ENCODE measurements around the gene ITPRIPL1. TPM values are rescaled to one million over a fixed set of nuclear protein-coding genes. Genes with fewer than 3 reads are reported as not detected.
A peak's percentile ranks its signal among the peaks of the same experiment; 100 is the strongest.
"Not testable (repeated sequence)": the region's sequence is repeated elsewhere in the genome, so short reads cannot be mapped to it uniquely, and the experiment has no call there.

The ITPRIPL1 gene, protein sequence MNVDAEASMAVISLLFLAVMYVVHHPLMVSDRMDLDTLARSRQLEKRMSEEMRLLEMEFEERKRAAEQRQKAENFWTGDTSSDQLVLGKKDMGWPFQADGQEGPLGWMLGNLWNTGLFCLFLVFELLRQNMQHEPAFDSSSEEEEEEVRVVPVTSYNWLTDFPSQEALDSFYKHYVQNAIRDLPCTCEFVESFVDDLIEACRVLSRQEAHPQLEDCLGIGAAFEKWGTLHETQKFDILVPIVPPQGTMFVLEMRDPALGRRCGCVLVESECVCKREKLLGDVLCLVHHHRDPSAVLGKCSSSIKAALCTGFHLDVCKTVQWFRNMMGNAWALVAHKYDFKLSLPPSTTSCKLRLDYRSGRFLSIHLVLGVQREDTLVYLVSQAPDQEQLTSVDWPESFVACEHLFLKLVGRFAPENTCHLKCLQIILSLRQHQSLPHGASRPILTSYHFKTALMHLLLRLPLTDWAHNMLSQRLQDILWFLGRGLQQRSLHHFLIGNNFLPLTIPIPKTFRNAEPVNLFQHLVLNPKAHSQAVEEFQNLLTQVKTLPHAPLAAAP
- 0.29 TPM in 1 of 2 replicates, not detected in the other for total RNA-seq
- polyA plus RNA-seq (2012) = not detected

DNA sequence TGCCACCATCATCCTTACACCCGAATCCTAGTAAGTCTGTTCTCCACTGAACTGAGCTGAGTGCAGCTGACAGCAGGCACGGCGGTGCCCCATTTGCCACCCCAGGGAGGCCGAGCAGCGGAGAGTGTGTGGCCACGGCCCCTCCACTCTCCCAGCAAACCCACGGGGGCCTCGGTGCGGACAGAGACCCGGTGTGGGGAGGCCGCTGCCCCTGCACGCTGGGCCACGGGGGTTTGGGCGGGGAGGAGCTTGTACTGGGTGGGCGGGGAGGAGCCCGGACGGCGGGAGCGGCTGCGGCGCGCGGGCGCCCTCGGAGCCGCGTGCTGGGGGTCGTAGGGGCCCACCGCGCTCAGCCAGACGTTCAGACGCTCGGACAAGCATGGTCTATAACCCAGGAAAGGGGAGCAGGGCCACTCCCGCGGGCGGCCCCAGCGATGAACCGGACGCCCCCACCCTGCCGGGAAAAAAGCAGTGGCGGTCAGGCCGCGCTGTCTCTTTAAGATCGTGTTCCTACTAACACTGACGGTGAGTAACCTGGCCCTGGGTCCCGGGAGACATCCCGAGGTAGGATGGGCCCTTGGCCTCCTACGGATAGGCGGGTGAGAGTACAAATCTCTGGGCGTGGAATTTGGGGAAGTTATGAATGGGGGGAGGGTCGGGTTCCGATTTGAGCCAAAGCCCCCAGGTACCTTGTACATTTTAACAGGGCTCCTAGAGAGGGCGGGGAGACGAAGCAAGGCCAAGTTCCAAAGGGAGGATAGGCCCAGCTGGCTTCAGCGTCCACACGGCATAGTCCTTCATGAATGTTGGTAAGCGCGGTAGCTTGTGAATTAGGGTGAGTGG lies at the start of gene ITPRIPL1:
Gene ITPRIPL1 (plus strand): TSS at position 277 of the 843 bp plus-strand sequence. CDS start 523 bp downstream, at position 800.
- DNase-seq (ENCODE audit: low read depth) = no peak

- no peak for DNase-seq (ENCODE audit: low read depth)
Measured at GRCh38 chr2:96276787-96277499, 48.2 kb upstream of the ITPRIPL1 start.

- DNase-seq (ENCODE audit: low read depth) = no peak
Measured at GRCh38 chr2:96287273-96287856, 37.8 kb upstream of the ITPRIPL1 start.

- DNase-seq (ENCODE audit: low read depth) = no peak
Measured at GRCh38 chr2:96291751-96292150, 33.4 kb upstream of the ITPRIPL1 start.

- DNase-seq (ENCODE audit: low read depth) = not testable (repeated sequence)
Measured at GRCh38 chr2:96294271-96294670, 30.8 kb upstream of the ITPRIPL1 start.

- no peak for DNase-seq (ENCODE audit: low read depth)
Measured at GRCh38 chr2:96296925-96297324, 28.2 kb upstream of the ITPRIPL1 start.

- DNase-seq (ENCODE audit: low read depth) = no peak
Measured at GRCh38 chr2:96301865-96302264, 23.3 kb upstream of the ITPRIPL1 start.

- DNase-seq (ENCODE audit: low read depth) = no peak
Measured at GRCh38 chr2:96304606-96305005, 20.5 kb upstream of the ITPRIPL1 start.

- DNase-seq (ENCODE audit: low read depth) = peak; percentile 86
Measured at GRCh38 chr2:96305091-96305978, 19.8 kb upstream of the ITPRIPL1 start, which contains the start of gene SNRNP200. SNRNP200 (minus strand) TSS chr2:96305546; CDS start chr2:96305437, 109 bp downstream.

DNA sequence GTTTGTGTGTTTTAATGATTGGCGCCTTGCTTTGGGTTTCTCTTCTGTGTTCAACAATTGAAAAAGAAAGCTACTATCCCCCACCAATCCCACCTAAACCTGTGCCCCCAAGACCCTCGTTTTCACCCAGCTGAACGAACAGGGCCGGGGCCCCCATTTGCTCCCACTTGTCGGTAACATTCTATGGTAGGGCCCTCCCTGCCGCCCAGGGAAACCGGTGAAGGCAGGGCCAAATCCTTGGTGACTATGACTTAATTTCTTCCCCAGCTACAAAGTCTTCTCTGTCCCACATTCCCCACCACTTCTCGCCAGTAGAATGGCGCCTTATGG lies 19.2 kb upstream of the ITPRIPL1 start:
- no peak for DNase-seq (ENCODE audit: low read depth)

- peak; percentile 28 for DNase-seq (ENCODE audit: low read depth)
Measured at GRCh38 chr2:96306370-96306769, 18.7 kb upstream of the ITPRIPL1 start.

DNA sequence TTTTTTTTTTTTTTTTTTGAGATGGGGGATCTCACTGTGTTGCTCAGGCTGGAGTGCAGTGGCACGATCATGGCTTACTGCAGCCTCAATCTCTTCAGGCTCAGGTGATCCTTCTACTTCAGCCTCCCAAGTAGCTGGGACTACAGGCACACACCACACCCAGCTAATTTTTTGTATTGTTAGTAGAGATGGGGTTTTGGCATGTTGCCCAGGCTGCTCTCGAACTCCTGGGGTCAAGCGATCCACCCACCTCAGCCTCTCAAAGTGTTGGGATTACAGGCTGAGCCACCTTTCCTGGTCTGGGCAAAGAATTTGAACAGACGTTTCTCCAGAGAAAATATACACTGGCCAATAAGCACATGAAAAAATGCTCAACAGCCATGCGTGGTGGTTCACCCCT lies 16.9 kb upstream of the ITPRIPL1 start:
- no peak for DNase-seq (ENCODE audit: low read depth)

- DNase-seq (ENCODE audit: low read depth) = no peak
Measured at GRCh38 chr2:96315005-96315399, 10.1 kb upstream of the ITPRIPL1 start.

DNA sequence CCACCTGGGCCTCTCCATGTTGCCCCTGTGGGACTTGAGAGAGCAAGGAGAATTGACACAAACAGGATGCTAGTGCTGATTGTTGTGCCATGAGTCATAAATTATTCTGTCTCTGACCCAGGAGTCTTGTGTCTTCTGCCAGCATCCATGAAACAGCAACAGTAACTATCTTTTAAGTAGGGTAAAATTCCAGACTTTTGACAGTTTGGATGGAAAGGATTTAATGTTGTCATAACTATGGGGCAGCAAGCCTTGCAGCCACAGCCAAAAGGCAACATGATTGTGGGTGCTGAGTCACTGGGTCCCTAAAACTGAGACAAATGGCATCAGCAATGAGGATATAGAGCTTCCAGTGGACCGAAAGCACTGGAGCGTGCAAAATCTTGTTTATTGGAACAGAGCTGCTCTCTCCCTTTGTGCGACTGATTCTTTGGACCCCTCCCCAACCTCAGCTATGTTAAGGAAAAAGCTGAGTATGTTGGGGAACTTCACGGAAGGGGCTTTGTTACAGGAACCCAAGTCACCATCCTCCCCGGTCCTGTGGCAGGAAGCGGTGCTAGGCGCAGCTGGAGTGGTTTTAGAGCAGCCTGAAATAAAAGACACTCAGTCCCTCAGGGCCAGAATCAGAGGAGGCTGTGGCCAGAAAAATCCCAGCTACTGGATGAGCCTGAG lies 9.6 kb upstream of the ITPRIPL1 start:
- peak; percentile 80 for DNase-seq (ENCODE audit: low read depth)

GRCh38 chr2:96316999-96317398 lies 8.1 kb upstream of the ITPRIPL1 start:
- no peak for DNase-seq (ENCODE audit: low read depth)

DNA sequence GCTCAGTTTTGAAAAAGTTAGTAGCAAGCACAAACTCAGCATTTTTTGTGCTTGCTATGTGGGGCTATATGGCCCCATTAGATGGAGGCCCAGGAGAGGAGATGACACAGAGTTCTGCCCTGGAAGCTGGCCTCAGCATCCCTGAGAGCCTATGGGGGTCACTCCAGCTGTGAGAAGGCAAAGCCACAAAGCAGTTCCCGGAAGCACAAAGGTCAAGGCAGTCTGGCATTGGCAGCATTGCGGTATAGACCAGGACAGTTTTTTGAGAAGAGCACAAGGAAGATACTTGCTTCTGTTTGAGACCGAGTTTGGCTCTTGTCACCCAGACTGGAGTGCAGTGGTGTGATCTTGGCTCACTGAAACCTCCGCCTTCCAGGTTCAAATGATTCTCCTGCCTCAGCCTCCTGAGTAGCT lies 7.5 kb upstream of the ITPRIPL1 start:
- DNase-seq (ENCODE audit: low read depth) = no peak

- DNase-seq (ENCODE audit: low read depth) = no peak
Measured at GRCh38 chr2:96318723-96319122, 6.4 kb upstream of the ITPRIPL1 start.

DNA sequence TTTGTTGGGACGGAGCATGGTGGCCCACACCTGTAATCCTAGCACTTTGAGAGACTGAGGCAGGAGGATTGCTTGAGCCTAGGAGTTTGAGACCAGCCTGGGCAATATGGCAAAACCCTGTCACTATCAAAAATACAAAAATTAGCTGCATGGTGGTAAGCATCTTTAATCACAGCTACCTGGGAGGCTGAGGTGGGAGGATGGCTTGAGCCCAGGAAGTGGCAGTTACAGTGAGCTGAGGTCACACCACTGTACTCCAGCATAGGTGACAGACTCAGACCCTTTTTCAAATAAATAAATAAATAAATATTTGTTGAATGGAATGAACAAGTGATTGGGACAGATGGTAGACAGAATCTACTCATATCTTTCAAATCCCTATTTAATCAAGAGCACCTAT lies 5.7 kb upstream of the ITPRIPL1 start:
- DNase-seq (ENCODE audit: low read depth) = no peak

DNA sequence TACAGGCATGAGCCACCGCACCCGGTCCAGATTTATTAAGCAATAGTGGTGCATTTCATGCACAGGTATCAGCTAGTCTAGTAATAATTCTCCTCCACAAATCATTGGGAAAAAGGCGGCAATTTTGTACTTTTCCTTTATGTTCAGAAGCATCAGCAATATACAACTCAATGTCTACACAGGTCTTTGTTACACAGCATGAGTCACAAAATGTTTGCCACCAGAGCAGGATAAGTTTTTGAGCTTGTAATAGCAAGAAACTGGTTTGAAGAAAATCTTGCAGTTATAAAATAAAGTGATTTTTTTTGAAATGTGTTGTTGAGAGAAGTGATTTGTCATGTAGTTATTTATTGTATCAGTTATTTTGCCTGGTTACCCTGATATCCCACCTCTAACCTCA lies 4.8 kb upstream of the ITPRIPL1 start:
- no peak for DNase-seq (ENCODE audit: low read depth)

Data from myocyte (in vitro differentiated cells).